Astrocyte of the hippocampus (primary cell): ENCODE measurements around the gene CNN2.

Experiments
- DNase-seq: peaks from one replicate; pipeline ENCODE4 v3.0.0; 2011; ENCODE audit warnings: low read depth, low spot score

The CNN2 gene

DNA sequence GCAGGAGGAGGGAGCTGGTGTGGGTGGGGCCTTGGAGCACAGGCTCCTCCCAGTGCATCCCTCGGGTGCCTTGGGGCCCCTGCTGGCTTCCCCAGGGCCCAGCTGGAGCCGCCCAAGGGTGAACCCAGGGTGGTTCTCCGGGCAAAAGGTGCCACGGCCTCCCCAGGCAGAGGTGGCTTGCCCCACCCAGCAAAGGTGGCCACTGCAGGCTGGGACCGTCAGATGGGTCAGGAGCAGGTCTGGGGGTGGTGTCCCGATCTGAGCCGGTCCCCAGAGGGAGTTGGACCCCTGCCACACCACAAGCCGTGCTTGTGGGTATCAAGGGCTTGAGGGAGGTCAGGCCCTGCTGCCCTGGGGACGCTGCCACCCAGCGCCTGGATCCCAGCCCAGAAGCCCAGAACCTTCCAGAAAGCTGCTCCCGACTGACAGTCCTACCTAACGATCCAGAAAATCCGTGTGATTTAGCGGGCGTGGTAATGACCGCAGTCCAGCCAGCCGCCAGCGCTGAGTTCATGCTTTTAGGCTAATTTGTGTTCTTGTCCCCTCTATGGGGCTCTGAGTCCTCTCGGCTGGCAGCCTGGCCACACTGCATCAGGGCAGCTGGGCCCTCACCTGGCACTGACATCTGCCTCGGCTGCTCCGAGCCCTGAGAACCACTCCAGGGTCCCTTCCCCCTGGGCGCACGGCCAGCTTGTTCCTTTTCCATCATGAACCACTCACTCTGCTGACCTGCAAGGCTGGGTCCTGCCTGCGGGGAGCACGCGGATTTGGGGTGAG is 31.2 kb upstream of the CNN2 start:
- DNase-seq: peak; percentile 71

DNA sequence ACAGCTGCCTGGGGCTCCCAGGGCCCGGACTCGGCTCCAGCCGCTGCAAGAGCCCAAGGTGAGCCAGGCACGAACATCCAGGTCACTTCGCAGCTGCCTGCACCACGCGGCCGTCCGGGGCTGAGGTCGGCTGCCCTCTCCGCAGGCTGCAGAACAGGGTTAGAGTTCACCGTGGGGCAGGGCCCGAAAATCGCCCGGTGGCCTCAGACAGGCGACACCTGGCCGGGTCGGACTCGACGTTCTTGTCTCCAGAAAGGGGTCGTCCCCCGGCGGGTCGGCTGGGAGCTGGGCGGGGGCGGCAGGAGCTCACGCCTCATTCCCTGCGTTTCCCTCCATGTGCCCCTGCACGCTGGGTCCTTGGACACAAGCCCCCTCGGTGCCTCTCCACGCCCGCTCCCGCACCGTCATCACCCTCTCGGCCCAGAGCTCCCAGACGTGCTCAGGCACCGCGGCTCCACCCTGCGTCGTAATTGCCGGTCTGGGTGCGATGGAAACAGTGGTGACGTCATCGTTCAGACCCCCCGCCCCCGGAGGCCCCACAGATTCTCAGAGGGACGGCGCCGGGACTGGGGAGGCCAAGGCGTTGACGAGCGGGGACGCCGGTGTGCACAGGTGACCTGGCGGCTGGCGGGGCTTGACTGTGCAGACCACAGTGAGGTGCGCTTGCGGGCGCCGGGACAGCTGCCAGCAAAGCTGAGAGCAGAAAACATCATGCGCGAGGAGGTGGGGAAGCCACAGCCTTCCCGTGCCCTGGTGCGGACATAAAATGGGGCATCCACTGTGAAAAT is 30.2 kb upstream of the CNN2 start:
- peak; percentile 72 for DNase-seq

DNA sequence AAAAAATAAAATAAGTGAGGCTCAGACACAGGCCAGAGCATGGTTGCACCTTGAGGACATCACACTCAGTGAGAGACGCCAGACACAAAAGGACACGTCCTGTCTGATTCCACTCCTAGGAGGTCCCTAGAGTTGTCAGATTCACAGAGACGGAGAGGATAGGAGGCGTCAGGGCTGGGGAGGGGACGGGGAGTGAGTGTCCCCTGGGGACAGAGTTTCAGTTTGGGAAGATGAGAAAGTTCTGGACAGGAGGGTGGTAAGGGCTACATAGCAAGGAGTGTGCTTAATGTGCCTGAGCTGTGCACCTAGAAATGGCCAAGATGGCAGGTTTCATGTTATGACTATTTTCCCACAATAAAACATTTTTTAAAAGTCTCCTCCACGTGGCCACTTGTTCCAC is 28.3 kb upstream of the CNN2 start:
- DNase-seq: no peak

DNA sequence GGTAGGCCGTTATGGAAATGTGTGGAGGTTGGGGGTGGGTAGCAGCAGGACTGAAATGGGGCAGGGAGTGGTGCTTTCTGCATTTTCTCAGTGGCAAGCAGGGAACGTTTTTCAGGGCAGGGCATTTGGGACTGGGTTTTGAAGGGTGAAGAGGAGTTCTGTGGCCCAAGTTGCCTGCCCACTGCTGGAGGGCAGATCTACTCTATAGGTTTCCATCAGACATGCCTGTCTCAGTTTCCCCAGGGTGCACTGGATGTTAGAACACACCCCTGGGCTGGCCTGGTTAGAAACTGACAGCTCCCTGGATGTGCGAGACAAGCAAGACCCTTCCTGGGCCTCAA is 27.1 kb upstream of the CNN2 start:
- no peak for DNase-seq

DNA sequence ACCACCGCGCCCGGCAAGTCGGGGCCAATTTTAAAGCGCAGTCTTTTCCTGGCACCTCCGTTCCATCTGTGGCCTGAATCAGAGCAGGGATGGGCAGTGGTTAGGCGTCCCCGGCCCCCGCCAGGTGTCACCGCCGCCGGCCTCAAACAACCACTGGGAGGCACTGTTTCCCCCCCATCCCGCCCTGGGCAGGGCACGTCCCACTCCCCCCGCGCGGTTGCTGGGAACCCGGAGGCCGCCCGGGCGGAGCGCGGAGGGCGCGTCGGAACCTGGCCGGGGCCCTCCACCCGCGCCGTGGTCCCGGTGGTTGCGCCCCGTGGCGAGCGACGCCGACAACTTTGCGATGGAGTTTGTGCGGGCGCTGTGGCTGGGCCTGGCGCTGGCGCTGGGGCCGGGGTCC is 26.3 kb upstream of the CNN2 start, which contains the start of gene GRIN3B:
TSS of gene GRIN3B (plus strand) at position 325 of the 400 bp plus-strand sequence. CDS start at position 344, 19 bp downstream.
- DNase-seq: peak; percentile 75

DNA sequence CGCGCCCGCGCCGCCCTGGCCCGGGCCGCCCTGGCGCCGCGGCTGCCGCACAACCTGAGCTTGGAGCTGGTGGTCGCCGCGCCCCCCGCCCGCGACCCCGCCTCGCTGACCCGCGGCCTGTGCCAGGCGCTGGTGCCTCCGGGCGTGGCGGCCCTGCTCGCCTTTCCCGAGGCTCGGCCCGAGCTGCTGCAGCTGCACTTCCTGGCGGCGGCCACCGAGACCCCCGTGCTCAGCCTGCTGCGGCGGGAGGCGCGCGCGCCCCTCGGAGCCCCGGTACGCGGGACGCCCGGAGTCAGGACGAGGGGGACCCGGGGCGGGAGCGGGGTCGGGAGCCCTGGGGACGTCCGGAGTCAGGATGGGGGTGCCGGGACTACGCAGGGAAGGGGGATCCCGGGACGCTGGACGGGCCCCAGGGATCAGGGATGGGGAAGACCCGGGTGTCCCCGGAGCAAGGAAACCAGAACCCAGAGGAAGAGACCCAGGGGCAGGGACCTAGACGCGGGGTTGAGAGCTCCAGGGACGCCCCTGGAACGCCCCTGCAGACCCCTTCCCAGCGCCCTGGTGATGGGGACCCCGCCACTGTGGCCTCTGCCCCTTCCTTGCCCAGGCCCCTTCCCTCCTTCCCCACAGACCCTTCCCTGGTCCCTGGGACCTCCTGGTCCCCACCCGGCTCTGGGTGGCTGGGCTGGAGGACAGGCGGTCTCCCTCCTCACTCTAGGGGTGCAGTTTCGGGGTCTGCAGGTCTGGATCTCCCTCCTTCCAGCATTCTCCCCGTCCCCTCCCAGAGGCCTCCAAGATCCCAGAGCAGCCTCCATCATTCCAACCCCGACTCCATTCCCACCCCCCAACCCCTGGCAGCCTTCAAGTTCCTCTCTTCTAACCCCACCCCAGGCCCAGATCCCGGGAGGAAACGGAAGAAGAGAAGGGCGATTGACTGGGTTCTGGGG is 25.5 kb upstream of the CNN2 start:
- DNase-seq: no peak

DNA sequence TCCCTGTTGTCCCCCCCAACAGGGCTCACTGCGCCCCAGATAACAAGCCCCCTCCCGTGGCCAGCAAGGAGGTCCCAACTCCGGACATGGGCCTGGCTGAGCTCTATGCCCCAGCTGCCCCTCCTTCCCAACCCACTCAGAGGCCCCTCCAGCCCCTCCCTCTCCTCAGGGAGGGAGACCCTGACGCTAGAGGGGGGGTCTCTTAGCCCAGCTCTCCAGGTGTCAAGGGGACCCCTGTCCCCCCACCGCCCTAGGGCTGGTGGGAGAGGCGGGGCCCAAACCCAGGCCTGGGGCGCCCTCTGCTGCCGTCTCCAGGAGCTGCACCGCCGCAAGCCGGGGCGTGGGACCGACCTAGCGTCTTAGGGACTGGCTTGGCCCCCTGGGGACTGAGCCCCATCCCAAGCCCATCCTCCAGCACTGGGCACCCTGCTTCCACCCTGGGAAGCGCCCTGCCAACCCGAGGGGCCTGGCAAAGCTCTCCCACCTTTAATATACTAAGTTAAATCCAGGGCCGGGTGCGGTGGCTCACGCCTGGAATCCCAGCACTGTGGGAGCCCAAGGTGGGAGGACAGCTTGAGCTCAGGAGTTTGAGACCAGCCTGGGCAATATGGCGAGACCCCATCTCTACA is 24.8 kb upstream of the CNN2 start:
- peak; percentile 67 for DNase-seq

DNA sequence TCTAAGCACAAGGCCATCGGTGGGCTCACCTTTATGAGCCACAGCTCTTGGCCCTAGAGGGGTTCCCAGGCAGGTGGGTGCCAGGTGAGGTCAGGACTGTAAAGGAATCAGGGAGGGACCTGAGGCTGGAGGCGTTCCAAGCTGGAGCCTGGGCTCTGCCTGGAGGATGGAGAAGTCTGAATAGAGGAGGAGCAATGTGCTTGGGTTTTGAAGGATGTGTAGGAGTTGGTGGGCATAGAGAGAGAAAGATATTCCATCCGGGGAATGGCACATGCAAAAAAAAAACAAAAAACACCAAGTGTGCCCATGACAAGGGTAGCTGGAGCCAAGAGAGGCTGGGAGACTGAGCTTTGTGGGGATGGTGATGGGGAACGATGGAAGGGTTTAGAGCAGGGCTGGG is 23.8 kb upstream of the CNN2 start:
- DNase-seq: no peak

DNA sequence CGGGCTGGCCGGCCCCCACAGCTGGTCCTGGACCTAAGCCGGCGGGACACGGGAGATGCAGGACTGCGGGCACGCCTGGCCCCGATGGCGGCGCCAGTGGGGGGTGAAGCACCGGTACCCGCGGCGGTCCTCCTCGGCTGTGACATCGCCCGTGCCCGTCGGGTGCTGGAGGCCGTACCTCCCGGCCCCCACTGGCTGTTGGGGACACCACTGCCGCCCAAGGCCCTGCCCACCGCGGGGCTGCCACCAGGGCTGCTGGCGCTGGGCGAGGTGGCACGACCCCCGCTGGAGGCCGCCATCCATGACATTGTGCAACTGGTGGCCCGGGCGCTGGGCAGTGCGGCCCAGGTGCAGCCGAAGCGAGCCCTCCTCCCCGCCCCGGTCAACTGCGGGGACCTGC is 23.1 kb upstream of the CNN2 start:
- no peak for DNase-seq

DNA sequence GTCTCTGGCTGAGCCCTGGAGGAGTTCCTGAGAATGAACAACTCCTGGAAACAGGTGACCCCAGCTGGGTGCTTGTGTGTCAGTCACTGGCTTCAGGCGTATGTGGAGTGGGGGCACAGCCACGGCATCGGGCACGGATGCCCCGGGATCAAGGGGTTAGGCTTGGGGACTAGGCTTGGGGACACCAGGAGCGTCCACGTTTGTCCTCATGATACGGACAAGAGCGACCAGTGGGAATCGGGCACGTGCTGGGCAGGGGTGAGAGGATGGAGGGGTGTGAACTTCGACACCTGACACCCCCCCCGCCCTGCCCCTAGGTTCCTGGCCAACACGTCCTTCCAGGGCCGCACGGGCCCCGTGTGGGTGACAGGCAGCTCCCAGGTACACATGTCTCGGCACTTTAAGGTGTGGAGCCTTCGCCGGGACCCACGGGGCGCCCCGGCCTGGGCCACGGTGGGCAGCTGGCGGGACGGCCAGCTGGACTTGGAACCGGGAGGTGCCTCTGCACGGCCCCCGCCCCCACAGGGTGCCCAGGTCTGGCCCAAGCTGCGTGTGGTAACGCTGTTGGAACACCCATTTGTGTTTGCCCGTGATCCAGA is 22.1 kb upstream of the CNN2 start:
- no peak for DNase-seq

DNA sequence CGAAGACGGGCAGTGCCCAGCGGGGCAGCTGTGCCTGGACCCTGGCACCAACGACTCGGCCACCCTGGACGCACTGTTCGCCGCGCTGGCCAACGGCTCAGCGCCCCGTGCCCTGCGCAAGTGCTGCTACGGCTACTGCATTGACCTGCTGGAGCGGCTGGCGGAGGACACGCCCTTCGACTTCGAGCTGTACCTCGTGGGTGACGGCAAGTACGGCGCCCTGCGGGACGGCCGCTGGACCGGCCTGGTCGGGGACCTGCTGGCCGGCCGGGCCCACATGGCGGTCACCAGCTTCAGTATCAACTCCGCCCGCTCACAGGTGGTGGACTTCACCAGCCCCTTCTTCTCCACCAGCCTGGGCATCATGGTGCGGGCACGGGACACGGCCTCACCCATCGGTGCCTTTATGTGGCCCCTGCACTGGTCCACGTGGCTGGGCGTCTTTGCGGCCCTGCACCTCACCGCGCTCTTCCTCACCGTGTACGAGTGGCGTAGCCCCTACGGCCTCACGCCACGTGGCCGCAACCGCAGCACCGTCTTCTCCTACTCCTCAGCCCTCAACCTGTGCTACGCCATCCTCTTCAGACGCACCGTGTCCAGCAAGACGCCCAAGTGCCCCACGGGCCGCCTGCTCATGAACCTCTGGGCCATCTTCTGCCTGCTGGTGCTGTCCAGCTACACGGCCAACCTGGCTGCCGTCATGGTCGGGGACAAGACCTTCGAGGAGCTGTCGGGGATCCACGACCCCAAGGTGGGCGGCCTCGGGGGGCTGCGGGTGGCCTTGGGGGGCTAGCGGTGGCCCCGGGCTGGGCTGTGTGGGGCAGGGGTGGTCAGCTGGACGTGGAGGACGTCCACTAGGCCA is 21.4 kb upstream of the CNN2 start:
- no peak for DNase-seq

DNA sequence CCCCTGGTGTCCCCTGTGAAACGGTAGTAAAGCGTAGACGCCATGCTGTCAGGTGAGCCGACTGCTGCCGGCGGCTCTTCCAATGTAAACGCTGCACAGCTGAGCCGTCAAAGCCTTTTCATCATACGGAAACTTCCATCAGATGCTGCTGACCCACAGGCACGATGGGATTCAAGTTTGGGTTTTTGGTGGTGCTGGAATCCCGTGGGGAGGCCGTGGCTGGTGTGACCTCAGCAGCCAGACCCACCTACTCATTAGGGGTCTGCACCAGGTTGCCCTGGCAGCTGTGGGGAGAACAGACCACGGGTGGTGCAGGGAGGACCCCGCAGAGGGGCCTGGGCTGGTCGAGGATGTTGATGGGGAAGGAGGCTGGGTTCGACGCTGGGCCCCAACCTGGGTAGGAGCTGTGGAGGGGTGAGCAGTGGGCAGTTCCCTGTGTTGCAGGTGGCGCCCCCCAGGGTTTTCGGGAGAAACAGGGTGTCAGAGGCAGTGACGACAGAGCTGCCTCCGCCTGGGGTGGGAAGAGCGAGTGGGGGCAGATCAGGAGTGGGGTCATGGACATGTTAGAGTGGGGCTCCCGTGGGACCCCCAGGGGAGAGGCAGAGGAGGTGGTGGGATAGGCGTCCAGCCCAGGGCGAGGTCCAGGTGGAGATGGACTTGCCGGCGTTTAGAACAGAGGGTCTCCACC is 19.6 kb upstream of the CNN2 start:
- no peak for DNase-seq

DNA sequence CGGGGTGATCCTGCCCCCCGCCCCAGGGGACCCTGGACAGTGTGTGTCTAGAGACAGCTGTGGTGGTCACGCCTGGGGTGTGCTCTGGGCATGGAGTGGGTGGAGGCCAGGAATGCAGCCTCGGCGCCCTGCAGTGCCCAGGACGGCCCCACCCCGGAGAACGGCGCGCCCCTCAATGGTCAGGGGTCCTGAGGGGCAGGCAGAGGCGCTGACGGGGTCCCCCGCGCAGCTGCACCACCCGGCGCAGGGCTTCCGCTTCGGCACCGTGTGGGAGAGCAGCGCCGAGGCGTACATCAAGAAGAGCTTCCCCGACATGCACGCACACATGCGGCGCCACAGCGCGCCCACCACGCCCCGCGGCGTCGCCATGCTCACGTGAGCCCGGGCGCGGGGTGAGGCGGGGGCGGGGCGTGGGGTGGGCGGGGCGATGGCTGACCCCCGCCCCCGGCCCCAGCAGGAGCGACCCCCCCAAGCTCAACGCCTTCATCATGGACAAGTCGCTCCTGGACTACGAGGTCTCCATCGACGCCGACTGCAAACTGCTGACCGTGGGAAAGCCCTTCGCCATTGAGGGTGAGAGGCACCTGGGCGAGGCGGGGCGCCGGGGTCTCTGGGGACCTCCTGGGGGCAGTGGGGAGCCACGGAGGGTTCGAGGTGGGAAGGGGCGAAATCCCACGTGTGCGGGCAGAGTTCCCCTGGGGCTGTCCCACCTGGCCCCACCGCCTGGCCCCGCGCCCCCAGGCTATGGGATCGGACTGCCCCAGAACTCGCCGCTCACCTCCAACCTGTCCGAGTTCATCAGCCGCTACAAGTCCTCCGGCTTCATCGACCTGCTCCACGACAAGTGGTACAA is 18.8 kb upstream of the CNN2 start:
- no peak for DNase-seq

DNA sequence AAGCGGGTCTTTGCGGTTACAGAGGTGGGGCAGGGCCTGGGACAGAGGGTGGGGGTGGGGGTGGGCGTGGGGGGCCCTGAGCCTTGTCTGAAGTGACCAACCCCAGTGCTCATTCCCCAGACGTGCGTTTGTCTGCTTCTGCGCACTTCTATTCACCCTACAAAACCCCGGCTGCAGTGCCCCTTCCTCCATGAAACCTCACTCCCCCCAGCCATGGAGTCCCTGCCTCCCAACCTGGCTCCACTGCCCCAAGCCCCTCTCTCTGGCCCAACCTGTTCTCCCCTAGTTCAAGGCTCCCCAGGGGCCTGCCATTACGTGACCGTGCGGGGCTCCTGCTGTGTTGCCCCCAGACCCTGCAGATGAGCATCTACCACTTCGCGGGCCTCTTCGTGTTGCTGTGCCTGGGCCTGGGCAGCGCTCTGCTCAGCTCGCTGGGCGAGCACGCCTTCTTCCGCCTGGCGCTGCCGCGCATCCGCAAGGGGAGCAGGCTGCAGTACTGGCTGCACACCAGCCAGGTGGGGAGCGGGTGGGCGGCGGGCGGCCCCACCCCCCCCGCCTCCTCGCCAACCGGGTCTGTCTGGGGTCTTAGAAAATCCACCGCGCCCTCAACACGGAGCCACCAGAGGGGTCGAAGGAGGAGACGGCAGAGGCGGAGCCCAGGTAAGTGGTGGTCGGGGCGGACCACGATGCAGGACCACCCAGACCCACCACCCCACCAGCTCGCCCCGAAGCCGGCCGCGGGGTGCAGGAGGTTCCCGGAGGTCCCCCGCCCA is 18.0 kb upstream of the CNN2 start:
- DNase-seq: no peak

DNA sequence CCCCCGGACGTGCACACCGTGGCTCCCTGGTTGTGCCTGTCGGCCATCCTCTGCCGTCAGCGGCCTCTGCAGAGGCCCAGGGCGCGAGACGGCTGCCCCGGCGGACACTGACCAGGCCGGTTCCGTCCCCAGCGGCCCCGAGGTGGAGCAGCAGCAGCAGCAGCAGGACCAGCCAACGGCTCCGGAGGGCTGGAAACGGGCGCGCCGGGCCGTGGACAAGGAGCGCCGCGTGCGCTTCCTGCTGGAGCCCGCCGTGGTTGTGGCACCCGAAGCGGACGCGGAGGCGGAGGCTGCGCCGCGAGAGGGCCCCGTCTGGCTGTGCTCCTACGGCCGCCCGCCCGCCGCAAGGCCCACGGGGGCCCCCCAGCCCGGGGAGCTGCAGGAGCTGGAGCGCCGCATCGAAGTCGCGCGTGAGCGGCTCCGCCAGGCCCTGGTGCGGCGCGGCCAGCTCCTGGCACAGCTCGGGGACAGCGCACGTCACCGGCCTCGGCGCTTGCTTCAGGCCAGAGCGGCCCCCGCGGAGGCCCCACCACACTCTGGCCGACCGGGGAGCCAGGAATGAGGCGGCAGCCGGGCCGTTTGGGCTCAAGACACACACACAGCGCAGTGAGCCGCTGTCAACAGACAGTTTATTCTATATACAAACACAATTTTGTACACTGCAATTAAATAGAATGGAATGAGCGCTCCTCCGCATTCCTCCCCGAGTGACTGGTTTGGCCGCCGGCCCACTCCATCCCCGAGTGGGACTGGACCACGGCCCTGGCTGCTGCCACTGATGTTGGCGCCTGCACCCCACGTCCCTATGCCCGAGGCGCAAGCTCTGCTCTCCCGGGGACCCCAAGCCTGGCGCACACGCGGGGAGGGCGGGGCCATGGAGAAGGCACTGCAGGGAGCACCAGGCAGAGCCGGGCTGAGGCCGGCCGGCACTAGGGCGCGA is 17.1 kb upstream of the CNN2 start:
- DNase-seq: no peak

DNA sequence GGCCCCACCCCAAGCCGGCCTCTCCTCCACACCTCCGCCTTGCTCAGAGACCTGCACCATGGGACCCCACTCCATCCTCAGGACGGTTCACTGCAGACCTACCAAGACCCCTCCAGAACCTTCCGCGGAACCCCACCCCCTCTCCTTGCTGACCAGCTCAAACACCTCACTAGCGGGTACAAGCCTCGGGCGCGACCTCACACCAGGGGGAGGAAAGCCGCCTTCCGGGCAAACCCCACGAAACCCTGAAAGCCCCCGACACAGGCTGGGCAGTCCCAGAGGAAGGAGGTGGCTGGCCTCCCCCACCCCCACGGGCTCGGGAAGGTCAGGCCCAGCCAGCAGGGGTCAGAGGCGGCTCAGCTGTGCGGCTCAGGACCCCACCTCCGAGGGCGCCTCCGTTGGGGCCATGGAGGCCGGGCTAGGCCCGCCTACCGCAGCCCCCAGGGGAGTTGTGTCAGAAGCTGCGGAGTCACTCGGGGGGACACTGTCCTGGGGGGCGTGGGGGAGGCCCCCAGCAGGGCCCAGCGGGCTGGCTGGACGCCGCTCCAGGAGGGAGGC is 16.3 kb upstream of the CNN2 start:
- no peak for DNase-seq
